Measurements from ENCODE around the gene SCFD2.

Gene SCFD2

DNA sequence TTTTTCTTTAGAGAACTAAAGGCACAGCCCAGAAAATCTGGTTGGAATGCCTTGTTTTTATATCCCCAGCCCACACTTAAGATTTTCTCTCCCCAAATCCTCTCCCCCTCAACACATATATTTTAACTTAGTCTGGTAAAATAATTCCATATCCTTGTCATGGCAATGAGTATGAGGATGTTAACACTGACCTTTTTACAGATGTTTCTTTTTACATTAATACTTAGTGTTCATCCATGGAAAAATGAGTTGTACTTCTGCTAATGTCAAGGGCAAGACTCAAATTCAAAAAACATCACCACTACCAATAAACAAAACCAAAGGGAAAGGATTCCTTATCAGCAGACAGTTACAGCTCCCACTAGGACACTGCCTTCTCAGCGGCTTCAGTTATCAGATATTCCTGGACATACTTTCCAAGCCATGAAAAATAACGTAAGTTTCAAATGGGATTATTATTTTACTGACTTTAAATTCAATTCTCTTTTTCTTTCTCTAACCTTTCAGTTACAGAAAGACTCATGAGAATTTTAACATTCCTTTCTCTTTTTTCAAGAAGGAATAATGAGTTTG is 420.4 kb downstream of the SCFD2 start:
- POLR2A ChIA-PET (ENCODE audit: low non-redundant PET): no interaction called here
- no peak for DNase-seq (ENCODE audit: low spot score)
- H3K27ac ChIP-seq: no peak overlapping the region
- TF ChIP-seq, protein P1, sequence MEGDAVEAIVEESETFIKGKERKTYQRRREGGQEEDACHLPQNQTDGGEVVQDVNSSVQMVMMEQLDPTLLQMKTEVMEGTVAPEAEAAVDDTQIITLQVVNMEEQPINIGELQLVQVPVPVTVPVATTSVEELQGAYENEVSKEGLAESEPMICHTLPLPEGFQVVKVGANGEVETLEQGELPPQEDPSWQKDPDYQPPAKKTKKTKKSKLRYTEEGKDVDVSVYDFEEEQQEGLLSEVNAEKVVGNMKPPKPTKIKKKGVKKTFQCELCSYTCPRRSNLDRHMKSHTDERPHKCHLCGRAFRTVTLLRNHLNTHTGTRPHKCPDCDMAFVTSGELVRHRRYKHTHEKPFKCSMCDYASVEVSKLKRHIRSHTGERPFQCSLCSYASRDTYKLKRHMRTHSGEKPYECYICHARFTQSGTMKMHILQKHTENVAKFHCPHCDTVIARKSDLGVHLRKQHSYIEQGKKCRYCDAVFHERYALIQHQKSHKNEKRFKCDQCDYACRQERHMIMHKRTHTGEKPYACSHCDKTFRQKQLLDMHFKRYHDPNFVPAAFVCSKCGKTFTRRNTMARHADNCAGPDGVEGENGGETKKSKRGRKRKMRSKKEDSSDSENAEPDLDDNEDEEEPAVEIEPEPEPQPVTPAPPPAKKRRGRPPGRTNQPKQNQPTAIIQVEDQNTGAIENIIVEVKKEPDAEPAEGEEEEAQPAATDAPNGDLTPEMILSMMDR (conservative IDR thresholded peaks at IDR 0.05; ENCODE audit: low read depth): no peak
- CTCF ChIA-PET: interaction anchor here (0.9 kb wide), 1 partner anchor 12 kb away, joined by 3 read pairs; no protein-coding TSS in a partner anchor

DNA sequence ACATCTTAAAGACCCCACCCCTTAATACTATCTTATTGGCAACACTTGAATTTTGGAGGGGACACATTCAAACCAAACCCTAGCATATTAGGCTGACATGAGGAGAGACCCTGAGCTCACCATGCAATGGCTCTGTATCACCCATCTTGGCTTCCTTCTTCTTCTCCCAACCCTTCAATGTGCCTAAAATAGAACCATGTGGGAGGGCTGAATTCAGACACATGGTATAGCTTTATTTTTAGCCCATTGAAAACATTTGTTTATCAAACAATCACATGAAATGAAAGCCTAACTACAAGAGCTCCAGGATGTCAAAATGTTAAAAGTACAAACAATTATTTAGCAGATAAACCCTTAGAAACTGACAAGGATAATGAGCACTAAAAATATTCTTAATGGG is 422.2 kb downstream of the SCFD2 start:
- no peak for DNase-seq (ENCODE audit: low spot score)
- TF ChIP-seq, protein P1 (conservative IDR thresholded peaks at IDR 0.05; ENCODE audit: low read depth): no peak
- CTCF ChIA-PET: interaction anchor here (0.6 kb wide), 1 partner anchor 10 kb away, joined by 3 read pairs; no protein-coding TSS in a partner anchor
- H3K27ac ChIP-seq: no peak overlapping the region
- POLR2A ChIA-PET (ENCODE audit: low non-redundant PET): no interaction called here

DNA sequence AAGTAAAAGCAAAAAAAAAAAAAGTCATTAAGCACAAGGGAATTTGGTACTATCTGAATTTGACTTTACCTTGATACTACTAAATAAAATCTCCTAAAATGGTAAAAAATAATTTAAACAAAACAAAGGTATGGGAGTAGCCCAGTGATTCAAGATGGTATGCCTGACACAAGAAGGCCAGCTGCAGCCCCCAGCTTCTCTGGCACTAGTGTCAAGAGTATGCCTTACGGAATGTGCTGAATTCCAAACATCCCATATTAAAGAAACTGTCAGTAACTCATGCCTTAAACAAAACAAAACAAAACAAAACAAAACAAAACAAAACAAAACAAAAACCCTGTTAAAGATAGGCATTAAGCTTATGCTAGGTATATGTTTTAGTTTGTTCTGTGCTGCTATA is 422.9 kb downstream of the SCFD2 start:
- no peak for DNase-seq (ENCODE audit: low spot score)
- ChIA-PET POLR2A (ENCODE audit: low non-redundant PET) (no interaction called here), CTCF (no interaction called here)
- TF ChIP-seq, protein P1 (conservative IDR thresholded peaks at IDR 0.05; ENCODE audit: low read depth): no peak
- no peak overlapping the region for H3K27ac ChIP-seq

DNA sequence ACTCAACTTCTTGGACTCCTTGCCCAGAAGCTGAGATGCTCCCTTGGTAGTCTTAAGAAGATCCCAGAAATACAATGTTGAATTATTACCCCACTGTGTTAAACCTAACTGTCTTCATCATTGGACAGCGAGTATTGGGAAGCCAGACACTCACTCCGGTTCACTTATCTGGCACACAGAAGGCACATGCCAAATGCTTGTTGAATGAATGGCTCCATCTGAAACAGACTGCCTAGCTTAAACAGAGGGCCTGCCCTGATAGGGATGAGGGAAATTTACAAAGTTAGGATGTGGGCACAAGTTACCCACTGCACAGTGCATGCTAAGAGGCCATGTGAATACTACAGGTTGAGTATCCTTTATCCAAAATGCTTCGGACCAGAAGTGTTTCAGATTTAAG is 424.4 kb downstream of the SCFD2 start:
- no peak for DNase-seq (ENCODE audit: low spot score)
- H3K27ac ChIP-seq: no peak overlapping the region
- ChIA-PET CTCF (no interaction called here), POLR2A (ENCODE audit: low non-redundant PET) (no interaction called here)
- TF ChIP-seq, protein P1 (conservative IDR thresholded peaks at IDR 0.05; ENCODE audit: low read depth): no peak

DNA sequence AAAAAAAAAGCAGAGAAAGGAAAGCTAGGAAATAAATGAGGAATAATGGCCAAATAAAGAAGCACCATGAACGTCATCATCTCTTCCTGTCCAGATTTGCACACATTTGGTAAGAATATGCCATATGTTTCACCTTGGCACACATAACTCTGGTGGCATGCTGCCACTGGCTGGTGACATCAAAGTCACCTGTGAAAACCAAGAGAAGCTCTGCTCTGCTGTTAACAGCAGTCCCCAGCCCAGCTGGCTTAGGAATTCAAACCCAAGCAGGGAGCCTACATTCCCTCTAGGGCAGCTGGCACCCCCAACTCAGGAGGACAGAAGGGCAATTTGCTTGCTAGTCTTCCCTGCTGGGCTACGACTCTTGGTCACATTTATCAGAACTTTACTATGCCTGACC is 426.1 kb downstream of the SCFD2 start:
- CTCF ChIA-PET: no interaction called here
- POLR2A ChIA-PET (ENCODE audit: low non-redundant PET): no interaction called here
- TF ChIP-seq, protein P1 (conservative IDR thresholded peaks at IDR 0.05; ENCODE audit: low read depth): no peak
- DNase-seq (ENCODE audit: low spot score): no peak
- H3K27ac ChIP-seq: no peak overlapping the region

DNA sequence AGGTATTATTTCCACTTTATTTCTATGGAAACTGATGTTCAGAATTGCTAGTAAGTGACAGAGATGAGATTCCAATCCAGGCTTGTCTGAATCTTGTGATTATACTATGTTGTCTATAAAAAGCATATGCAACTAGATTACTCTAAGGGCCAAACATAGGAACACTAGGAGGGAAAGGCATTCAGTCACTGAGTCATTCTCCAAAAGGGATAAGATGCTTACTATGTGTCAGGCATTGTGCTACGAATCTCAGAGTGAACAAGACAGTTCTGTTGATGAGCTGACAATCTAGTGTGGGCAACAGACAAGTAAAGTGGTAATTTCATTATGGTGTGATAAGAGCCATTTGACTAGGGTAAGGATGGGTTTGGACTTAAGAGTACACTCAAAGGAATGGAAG is 426.5 kb downstream of the SCFD2 start:
- ChIA-PET POLR2A (ENCODE audit: low non-redundant PET) (no interaction called here), CTCF (no interaction called here)
- no peak for DNase-seq (ENCODE audit: low spot score)
- H3K27ac ChIP-seq: no peak overlapping the region
- TF ChIP-seq, protein P1 (conservative IDR thresholded peaks at IDR 0.05; ENCODE audit: low read depth): no peak

All from RWPE1 (cell line).